Mucosa of rectum (tissue), 2 donors: ENCODE results near the gene IFIT3.
A peak's percentile ranks its signal among the peaks of the same experiment; 100 is the strongest.
"Not testable (repeated sequence)": the region's sequence is repeated elsewhere in the genome, so short reads cannot be mapped to it uniquely, and the experiment has no call there.

ENCODE experiments used
- H3K27ac ChIP-seq, 2 donors: one replicate each; pipeline ENCODE4 v1.7.0; 2013; ENCODE audit warnings: inconsistent platforms in 2 of 2, low read depth in 2 of 2, low read length in 2 of 2
- H3K27me3 ChIP-seq, 2 donors: one replicate each; pipeline ENCODE4 v1.7.0; 2013; ENCODE audit warnings: low read length in 2 of 2; ENCODE audit not compliant: control insufficient read depth in 2 of 2, insufficient read depth in 2 of 2
- H3K36me3 ChIP-seq, 2 donors: one replicate each; pipeline ENCODE4 v1.7.0; 2013; ENCODE audit warnings: low read length in 2 of 2; ENCODE audit not compliant: control insufficient read depth in 2 of 2, insufficient read depth in 2 of 2
- H3K4me1 ChIP-seq, 2 donors: one replicate each; pipeline ENCODE4 v1.7.0; 2013; ENCODE audit warnings: low read length in 2 of 2, mild to moderate bottlenecking in 1 of 2; ENCODE audit not compliant: control insufficient read depth in 2 of 2, insufficient read depth in 2 of 2
- H3K4me3 ChIP-seq, 2 donors: one replicate each; pipeline ENCODE4 v1.7.0; 2013; ENCODE audit warnings: low read length in 2 of 2
- H3K9ac ChIP-seq, 2 donors: one replicate each; pipeline ENCODE4 v1.7.0; 2013; ENCODE audit warnings: low read length in 2 of 2, low read depth in 1 of 2, mild to moderate bottlenecking in 1 of 2
- H3K9me3 ChIP-seq, 2 donors: one replicate each; pipeline ENCODE4 v1.7.0; 2013; ENCODE audit warnings: low read length in 2 of 2; ENCODE audit not compliant: control insufficient read depth in 2 of 2
- donor health status: healthy.
- donor health status: Normal muscosa, but diverticular disease.

IFIT3 gene

DNA sequence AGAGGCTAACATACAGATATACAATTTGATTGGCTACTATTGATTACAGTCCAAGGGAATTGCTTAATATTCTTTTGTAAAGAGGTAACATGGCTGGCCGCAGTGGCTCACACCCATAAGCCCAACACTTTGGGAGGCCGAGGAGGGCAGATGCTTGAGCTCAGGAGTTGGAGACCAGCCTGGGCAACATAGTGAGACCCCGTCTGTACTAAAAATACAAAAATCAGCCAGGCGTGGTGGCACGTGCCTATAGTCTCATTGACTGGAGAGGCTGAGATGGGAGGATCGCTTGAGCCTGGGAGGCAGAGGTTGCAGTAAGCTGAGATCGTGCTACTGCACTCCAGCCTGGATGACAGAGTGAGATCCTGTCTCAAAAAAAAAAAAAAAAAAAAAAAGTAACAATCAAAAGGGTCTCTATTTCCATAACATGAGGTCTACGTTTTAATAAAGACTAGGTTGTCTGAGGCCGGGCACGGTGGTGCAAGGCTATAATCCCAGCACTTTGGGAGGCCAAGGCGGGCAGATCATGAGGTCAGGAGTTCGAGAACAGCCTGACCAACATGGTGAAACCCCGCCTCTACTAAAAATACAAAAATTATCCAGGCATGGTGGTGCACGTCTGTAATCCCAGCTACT is 3.8 kb downstream of the IFIT3 start:
- H3K4me3 ChIP-seq, result peak overlapping the region; percentile 53 to 69
- peaks cover 9 to 23% of the 10 kb centered on the region in 2 donors for H3K4me1 ChIP-seq
- H3K27me3 ChIP-seq, H3K9me3 ChIP-seq, H3K36me3 ChIP-seq: not testable (repeated sequence)
- peak overlapping the region; percentile 56 to 67 for H3K27ac ChIP-seq
- H3K9ac ChIP-seq, result peak overlapping the region; percentile 52 to 53

DNA sequence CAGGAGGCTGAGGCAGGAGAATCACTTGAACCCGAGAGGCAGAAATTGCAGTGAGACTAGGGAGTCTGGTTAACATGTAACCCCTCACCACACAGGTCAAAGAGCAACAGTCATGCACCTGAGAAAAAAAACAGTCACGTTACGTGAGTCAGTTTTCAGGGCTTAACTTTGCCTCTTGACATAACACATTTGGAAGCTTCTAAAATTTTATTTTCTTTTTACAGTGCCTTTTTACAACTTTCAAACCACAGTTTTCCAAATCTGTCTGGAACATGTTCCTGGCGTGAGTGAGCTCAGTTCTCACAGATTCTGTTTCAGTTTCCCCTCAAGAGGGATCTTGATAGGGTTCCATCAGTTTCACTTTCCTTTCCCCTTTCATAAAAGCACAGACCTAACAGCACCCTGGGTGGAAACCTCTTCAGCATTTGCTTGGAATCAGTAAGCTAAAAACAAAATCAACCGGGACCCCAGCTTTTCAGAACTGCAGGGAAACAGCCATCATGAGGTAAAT is 4.4 kb downstream of the IFIT3 start:
- no peaks in the 10 kb centered on the region for H3K9me3 ChIP-seq
- peak overlapping the region; percentile 56 to 67 for H3K27ac ChIP-seq
- H3K27me3 ChIP-seq, result no peaks in the 10 kb centered on the region

DNA sequence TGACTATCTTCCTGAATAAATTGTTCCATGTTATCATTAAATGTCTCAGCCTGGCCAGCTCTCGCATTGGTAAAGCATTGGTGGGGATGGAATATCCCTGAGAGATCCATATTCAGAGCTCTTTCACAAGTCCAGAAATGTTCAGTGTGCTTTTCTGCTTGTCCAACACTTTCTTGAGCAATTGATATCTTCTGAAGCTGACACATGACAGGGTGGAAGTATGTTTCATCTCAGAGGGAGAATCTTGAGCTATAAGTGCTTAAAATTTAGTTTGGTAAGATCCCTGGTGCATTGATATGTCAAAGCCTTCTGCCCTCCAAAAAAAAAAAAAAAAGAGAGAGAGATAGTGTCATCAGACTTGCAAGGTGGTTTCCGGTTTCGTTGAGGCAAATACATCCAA is 7.4 kb downstream of the IFIT3 start:
- peaks cover 9 to 13% of the 10 kb centered on the region in 2 donors for H3K4me1 ChIP-seq
- no peaks in the 10 kb centered on the region for H3K27me3 ChIP-seq

More for the DNA sequence above, 4.4 kb downstream of the IFIT3 start:
- Histone ChIP-seq H3K4me1 (peaks cover 9 to 23% of the 10 kb centered on the region in 2 donors), H3K4me3 (peak overlapping the region; percentile 53 to 69), H3K36me3 (no peaks in the 10 kb centered on the region), H3K9ac (peak overlapping the region; percentile 52 to 53)

DNA sequence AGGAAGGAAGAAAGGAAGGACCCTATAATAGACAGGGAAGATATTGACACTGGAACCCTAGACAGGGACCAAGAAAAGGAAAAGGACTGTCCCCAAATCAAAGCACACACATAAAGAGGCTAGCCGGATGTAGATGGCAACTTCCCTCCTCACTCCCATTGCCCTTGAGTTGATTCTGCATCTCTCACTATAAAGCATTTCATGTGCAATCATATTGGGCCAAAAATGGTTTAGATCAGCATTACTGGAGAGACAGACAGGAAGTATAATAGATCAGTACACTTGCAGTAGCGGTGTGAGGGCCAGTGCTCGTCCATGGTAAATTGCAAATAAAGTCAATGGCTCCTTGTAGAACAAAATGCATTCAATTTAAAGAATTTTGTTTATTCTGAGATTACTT is 8.4 kb downstream of the IFIT3 start:
- no peak overlapping the region for H3K4me3 ChIP-seq
- no peak overlapping the region for H3K27ac ChIP-seq
- H3K9me3 ChIP-seq, result no peaks in the 10 kb centered on the region
- H3K27me3 ChIP-seq, result no peaks in the 10 kb centered on the region
- H3K4me1 ChIP-seq, result peaks cover 9 to 13% of the 10 kb centered on the region in 2 donors
- H3K9ac ChIP-seq, result no peak overlapping the region
- peaks cover 9 to 11% of the 10 kb centered on the region in 2 donors for H3K36me3 ChIP-seq

More for the DNA sequence above, 7.4 kb downstream of the IFIT3 start:
- Histone ChIP-seq H3K9ac (no peak overlapping the region), H3K36me3 (peaks cover 9 to 11% of the 10 kb centered on the region in 2 donors), H3K4me3 (no peak overlapping the region), H3K27ac (no peak overlapping the region), H3K9me3 (no peaks in the 10 kb centered on the region)

DNA sequence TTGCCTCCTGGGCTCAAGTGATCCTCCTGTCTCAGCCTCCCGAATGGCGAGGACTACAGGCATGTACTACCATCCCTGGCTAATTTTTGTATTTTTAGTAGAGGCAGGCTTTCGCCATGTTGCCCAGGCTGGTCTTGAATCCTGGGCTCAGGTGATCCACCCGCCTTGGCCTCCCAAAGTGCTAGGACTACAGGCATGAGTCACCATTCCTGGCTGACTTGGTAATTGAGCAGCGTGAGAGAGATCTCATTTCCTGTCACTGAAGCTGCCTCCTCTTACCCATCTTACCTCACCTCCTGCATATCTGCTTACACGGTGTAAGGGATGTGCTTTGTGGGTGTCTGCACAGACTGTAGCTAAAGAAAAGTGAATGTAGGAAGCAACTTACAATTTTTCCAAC is 9.7 kb downstream of the IFIT3 start:
- H3K4me3 ChIP-seq, result no peak overlapping the region
- peaks cover 7 to 13% of the 10 kb centered on the region in 2 donors for H3K4me1 ChIP-seq
- no peaks in the 10 kb centered on the region for H3K27me3 ChIP-seq
- H3K9ac ChIP-seq, result no peak overlapping the region
- H3K27ac ChIP-seq, result no peak overlapping the region
- no peaks in the 10 kb centered on the region for H3K9me3 ChIP-seq
- H3K36me3 ChIP-seq, result peaks cover 9 to 11% of the 10 kb centered on the region in 2 donors

DNA sequence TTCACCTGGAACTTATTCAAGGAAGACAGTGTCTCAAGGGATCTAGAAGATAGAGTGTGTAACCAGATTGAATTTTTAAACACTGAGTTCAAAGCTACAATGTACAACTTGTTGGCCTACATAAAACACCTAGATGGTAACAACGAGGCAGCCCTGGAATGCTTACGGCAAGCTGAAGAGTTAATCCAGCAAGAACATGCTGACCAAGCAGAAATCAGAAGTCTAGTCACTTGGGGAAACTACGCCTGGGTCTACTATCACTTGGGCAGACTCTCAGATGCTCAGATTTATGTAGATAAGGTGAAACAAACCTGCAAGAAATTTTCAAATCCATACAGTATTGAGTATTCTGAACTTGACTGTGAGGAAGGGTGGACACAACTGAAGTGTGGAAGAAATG is 10.9 kb downstream of the IFIT3 start:
- Histone ChIP-seq H3K27me3 (no peaks in the 10 kb centered on the region), H3K4me3 (no peak overlapping the region), H3K27ac (no peak overlapping the region), H3K4me1 (peaks cover 0 to 5% of the 10 kb centered on the region in 2 donors), H3K9ac (no peak overlapping the region), H3K36me3 (peaks cover 9 to 11% of the 10 kb centered on the region in 2 donors), H3K9me3 (no peaks in the 10 kb centered on the region)

DNA sequence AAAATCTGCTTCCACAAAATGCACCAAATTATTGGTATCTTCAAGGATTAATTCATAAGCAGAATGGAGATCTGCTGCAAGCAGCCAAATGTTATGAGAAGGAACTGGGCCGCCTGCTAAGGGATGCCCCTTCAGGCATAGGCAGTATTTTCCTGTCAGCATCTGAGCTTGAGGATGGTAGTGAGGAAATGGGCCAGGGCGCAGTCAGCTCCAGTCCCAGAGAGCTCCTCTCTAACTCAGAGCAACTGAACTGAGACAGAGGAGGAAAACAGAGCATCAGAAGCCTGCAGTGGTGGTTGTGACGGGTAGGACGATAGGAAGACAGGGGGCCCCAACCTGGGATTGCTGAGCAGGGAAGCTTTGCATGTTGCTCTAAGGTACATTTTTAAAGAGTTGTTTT is 12.1 kb downstream of the IFIT3 start:
- Histone ChIP-seq H3K27me3 (no peaks in the 10 kb centered on the region), H3K4me1 (no peaks in the 10 kb centered on the region), H3K36me3 (peaks cover 9 to 11% of the 10 kb centered on the region in 2 donors), H3K4me3 (no peak overlapping the region), H3K9ac (no peak overlapping the region), H3K27ac (no peak overlapping the region), H3K9me3 (no peaks in the 10 kb centered on the region)

DNA sequence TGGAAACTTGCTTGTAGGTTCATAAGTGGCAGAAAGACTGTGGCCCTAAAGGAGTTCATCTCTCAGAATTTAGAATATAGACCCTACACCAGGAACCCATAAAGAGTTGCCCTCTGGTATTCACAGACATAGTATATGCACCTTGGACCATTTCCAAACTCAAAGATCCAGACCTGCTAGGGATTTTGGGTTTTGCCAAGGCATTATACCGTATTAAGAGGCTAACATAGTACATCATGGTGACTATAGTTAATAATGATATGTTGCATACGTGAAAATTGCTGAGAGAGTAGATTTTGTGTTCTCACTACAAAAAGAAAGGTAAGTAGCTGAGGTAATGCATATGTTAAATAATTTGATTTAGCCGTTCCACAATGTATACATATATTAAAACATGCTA is 13.9 kb downstream of the IFIT3 start:
- no peak overlapping the region for H3K27ac ChIP-seq
- H3K9me3 ChIP-seq, result no peaks in the 10 kb centered on the region
- peaks cover 9 to 11% of the 10 kb centered on the region in 2 donors for H3K36me3 ChIP-seq
- H3K4me1 ChIP-seq, result peaks cover 0 to 8% of the 10 kb centered on the region in 2 donors
- H3K4me3 ChIP-seq, result no peak overlapping the region
- no peak overlapping the region for H3K9ac ChIP-seq
- no peaks in the 10 kb centered on the region for H3K27me3 ChIP-seq

DNA sequence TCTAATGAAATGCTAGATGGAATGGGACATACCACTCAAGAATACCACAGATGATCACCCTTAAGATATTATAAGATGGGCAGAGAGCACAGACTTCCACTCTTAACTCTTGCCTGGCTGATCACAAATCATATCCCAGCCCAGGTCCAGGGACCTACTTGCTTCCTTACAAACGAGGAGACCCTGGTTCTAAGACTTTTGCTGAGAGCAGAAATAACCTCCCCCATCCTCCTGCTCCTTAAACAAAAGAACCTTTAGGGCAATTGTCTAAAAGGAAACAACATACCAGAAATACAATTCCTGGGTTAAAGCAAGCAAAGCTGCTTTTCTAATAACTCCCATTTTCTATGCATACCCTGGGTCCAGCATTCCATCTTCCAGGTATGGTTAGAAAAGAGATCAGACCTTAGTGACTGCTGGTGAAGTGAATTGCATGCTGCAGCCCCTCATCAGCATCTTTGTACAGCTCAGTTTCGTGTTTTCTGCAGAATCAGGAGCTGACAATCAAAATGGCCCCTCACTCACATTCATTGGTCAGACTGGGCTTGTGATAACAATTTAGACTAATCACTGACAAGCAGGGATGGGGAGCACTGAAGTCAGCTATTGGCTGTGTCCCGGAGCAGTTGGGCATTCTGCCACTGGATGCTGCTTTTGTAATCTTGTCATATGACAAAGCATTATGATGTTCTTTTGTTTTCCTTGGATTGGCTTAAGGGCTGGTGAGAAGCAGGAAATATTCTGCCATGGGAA is 14.6 kb downstream of the IFIT3 start:
- no peak overlapping the region for H3K27ac ChIP-seq
- H3K4me1 ChIP-seq, result peaks cover 0 to 9% of the 10 kb centered on the region in 2 donors
- H3K27me3 ChIP-seq, result no peaks in the 10 kb centered on the region
- H3K36me3 ChIP-seq, result peaks cover 9 to 11% of the 10 kb centered on the region in 2 donors
- no peak overlapping the region for H3K4me3 ChIP-seq
- H3K9ac ChIP-seq, result no peak overlapping the region
- no peaks in the 10 kb centered on the region for H3K9me3 ChIP-seq

DNA sequence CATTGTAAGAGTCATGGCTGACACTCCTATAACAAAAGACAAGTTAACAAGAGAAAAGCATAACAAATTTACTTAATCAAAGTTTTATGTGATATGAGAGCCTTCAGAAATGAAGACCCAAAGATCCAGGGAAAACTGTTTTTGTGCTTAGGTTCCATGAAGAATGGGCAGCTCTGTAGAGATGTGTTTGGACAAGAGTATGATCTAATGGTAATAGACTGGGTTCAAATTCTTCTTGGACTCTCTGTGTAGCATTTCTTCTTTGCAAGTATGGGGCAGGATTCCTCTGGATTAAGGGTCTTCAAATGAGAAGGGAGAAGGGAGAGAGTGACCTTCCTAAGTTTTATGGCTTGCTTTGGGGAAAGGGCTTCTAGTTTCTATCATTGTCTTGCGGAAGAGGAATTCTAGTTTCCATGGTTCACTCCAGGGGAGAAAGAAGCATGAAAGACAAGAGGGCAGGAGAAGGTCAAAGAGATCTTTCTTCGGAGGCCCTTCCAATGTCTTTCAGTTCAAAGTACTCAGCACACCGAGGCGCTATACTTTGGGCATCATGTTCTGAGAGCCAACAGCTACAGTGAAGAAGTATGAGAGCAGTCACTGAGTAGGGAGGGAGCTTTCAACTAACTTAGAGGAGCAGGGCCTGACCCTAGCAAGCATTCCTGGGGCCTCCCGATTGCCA is 15.4 kb downstream of the IFIT3 start:
- Histone ChIP-seq H3K36me3 (peaks cover 6 to 11% of the 10 kb centered on the region in 2 donors), H3K9ac (no peak overlapping the region), H3K4me3 (no peak overlapping the region), H3K27me3 (no peaks in the 10 kb centered on the region), H3K27ac (no peak overlapping the region), H3K9me3 (no peaks in the 10 kb centered on the region), H3K4me1 (peaks cover 0 to 9% of the 10 kb centered on the region in 2 donors)
